K562 (cell line): ENCODE results near the gene DGCR2. TPM values are rescaled to one million over a fixed set of nuclear protein-coding genes. Genes with fewer than 3 reads are reported as not detected.

Experiments
- ATAC-seq: fragments of 200-7000 bp; cut with Tn5 transposase; 3 replicates; pipeline ENCODE4 v1.9.1; 2020; ENCODE audit warnings: moderate library complexity
- BruUV-seq: library from RNA; stranded (reverse); fragments of 400-500 nt; replicated peaks from 2 replicates; lab custom pipeline; 2021; lab: Mats Ljungman, UMichigan
- CTCF ChIA-PET: fragments of 300-600 bp; formaldehyde crosslinking; extraction: SDS; loops from one replicate; lab custom pipeline; 2021; ENCODE audit warnings: low intra/inter-chr PET ratio; lab: Yijun Ruan, JAX
- POLR2A ChIA-PET: fragments of 300-600, 350-650 bp; sonication (Branson Sonifier 250); formaldehyde crosslinking; extraction: SDS; loops from one replicate; lab custom pipeline; 2021; ENCODE audit warnings: antibody characterized with exemption, inconsistent platforms; lab: Yijun Ruan, JAX
- DNase-seq, 4 experiments: peaks; one replicate each; pipeline versions ENCODE4 v3.0.0 to v3.0.0-alpha.2; 2011 to 2018; ENCODE audit warnings: low spot score in 3 of 4, mixed read lengths in 3 of 4; ENCODE audit errors: extremely low read depth in 1 of 4
- FAIRE-seq: peaks from 2 replicates; lab custom pipeline; 2011; peaks lifted over from hg19 to GRCh38; lab: Jason Lieb, UNC
- H2AFZ ChIP-seq: 2 replicates; pipeline ENCODE4 v1.6.0; 2011; ENCODE audit warnings: low read depth, low read length, control low read depth, inconsistent platforms
- H3K27ac ChIP-seq: fragments of 200-600 bp; 3 replicates; pipeline ENCODE4 v1.8.0; 2011; ENCODE audit warnings: low read depth, mild to moderate bottlenecking, control low read depth, inconsistent platforms, low read length, moderate library complexity, mixed read lengths; ENCODE audit errors: extremely low read depth
- H3K27me3 ChIP-seq, 2 experiments: fragments of 300-600 bp in 1 of 2; 2 replicates in 1 of 2; 3 replicates in 1 of 2; pipeline versions ENCODE4 v1.6.0 to v1.8.0; 2011; ENCODE audit warnings: inconsistent platforms in 2 of 2, low read length in 2 of 2, mild to moderate bottlenecking in 1 of 2, mixed read lengths in 1 of 2, moderate library complexity in 1 of 2; ENCODE audit not compliant: control insufficient read depth in 2 of 2, insufficient read depth in 2 of 2
- H3K36me3 ChIP-seq: fragments of 300-600 bp; 3 replicates; pipeline ENCODE4 v1.8.0; 2011; ENCODE audit warnings: mild to moderate bottlenecking, low read length, inconsistent platforms; ENCODE audit not compliant: control insufficient read depth, insufficient read depth
- H3K4me1 ChIP-seq, 2 experiments: fragments of 200-600 bp in 1 of 2; replicated peaks in 1 of 2; 2 replicates in 1 of 2; 3 replicates in 1 of 2; pipeline versions ENCODE4 v1.5.1 to v1.8.0; 2011; ENCODE audit warnings: inconsistent platforms in 2 of 2, low read length in 2 of 2, mild to moderate bottlenecking in 1 of 2, mixed read lengths in 1 of 2, moderate library complexity in 1 of 2; ENCODE audit not compliant: control insufficient read depth in 2 of 2, insufficient read depth in 2 of 2
- H3K4me2 ChIP-seq: 2 replicates; pipeline ENCODE4 v1.6.1; 2011; ENCODE audit warnings: low read length, control low read depth, inconsistent platforms, mixed read lengths; ENCODE audit not compliant: insufficient read depth
- H3K4me3 ChIP-seq: fragments of 200-600 bp; sonication (generic), shearing (Covaris generic); 2 replicates; pipeline ENCODE4 v1.5.1; 2016; ENCODE audit warnings: control low read depth, inconsistent platforms
- H3K79me2 ChIP-seq: fragments of 200-600 bp; 3 replicates; pipeline ENCODE4 v1.8.0; 2011; ENCODE audit warnings: low read length, inconsistent platforms; ENCODE audit not compliant: control insufficient read depth, insufficient read depth
- H3K9ac ChIP-seq, 2 experiments: 2 replicates each; pipeline versions ENCODE4 v1.6.0 to v1.6.1; 2011; ENCODE audit warnings: low read depth in 2 of 2, low read length in 2 of 2, control low read depth in 1 of 2, inconsistent platforms in 1 of 2, mild to moderate bottlenecking in 1 of 2, mixed read lengths in 1 of 2; ENCODE audit not compliant: insufficient read depth in 1 of 2
- H3K9me1 ChIP-seq: one replicate; pipeline ENCODE4 v1.6.0; 2011; ENCODE audit warnings: inconsistent platforms, mild to moderate bottlenecking, low read length, moderate library complexity; ENCODE audit not compliant: control insufficient read depth, insufficient read depth
- H3K9me3 ChIP-seq: replicated peaks from 2 replicates; pipeline ENCODE4 v1.5.1; 2011; ENCODE audit warnings: low read depth, low read length, inconsistent platforms; ENCODE audit not compliant: control insufficient read depth, insufficient read depth
- H4K20me1 ChIP-seq: replicated peaks from 2 replicates; pipeline ENCODE4 v1.6.1; 2011; ENCODE audit warnings: low read length, inconsistent platforms, mixed read lengths; ENCODE audit not compliant: control insufficient read depth, insufficient read depth
- BHLHE40 ChIP-seq: IDR thresholded peaks from 2 replicates; pipeline ENCODE4 v1.6.1; 2011; ENCODE audit warnings: low read length, improper control_type of control experiment
- CEBPB ChIP-seq: fragments of 450-650 bp; IDR thresholded peaks from 2 replicates; pipeline ENCODE4 v1.6.1; 2016; ENCODE audit warnings: missing genetic modification characterization, missing compliant biosample characterization
- HDAC6 ChIP-seq: IDR thresholded peaks from 2 replicates; pipeline ENCODE4 v1.6.1; 2012; ENCODE audit warnings: low read depth, mild to moderate bottlenecking, control low read depth, inconsistent platforms, low read length, moderate library complexity
- HMG20B ChIP-seq: fragments of 250-450 bp; sonication (Bioruptor Pico); IDR thresholded peaks from 2 replicates; pipeline ENCODE4 v1.5.0; 2021; ENCODE audit warnings: mild to moderate bottlenecking
- MCM3 ChIP-seq: fragments of 450-650 bp; IDR thresholded peaks from 2 replicates; pipeline ENCODE4 v1.6.1; 2016
- MEIS2 ChIP-seq: fragments of 450-650 bp; IDR thresholded peaks from 2 replicates; pipeline ENCODE4 v1.6.1; 2014; ENCODE audit warnings: mild to moderate bottlenecking; ENCODE audit not compliant: partially characterized antibody
- PBX2 ChIP-seq, 2 experiments: IDR thresholded peaks in 1 of 2; conservative IDR thresholded peaks in 1 of 2; 2 replicates each; pipeline ENCODE4 v1.6.1; 2016; ENCODE audit warnings: low read depth in 2 of 2, mild to moderate bottlenecking in 1 of 2, missing compliant biosample characterization in 1 of 2, missing genetic modification characterization in 1 of 2, moderate library complexity in 1 of 2
- PHF8 ChIP-seq: fragments of 200-600 bp; sonication (generic); IDR thresholded peaks from 2 replicates; pipeline ENCODE4 v1.6.1; 2012; ENCODE audit warnings: mixed run types, mild to moderate bottlenecking, inconsistent platforms, low read length, moderate library complexity, borderline replicate concordance
- PKNOX1 ChIP-seq: fragments of 450-650 bp; IDR thresholded peaks from 2 replicates; pipeline ENCODE4 v1.6.1; 2016
- SOX6 ChIP-seq: fragments of 450-650 bp; IDR thresholded peaks from 2 replicates; pipeline ENCODE4 v1.6.1; 2014; ENCODE audit warnings: mild to moderate bottlenecking
- SPI1 ChIP-seq: IDR thresholded peaks from 2 replicates; pipeline ENCODE4 v1.6.1; 2011; ENCODE audit warnings: low read depth, low read length, control low read depth, borderline replicate concordance
- TCF3 ChIP-seq: sonication (generic); formaldehyde crosslinking; IDR thresholded peaks from 2 replicates; pipeline ENCODE4 v1.4.0; 2020; ENCODE audit warnings: mild to moderate bottlenecking, missing genetic modification reagents
- WGBS: fragments of 100-300 bp; shearing (Covaris generic); methylation state at CpG from one replicate; pipeline ENCODE4 v1.1.6; 2016; ENCODE audit warnings: low coverage, mixed read lengths; ENCODE audit not compliant: insufficient coverage; ENCODE audit errors: missing lambda C conversion rate; 5-methylcytosine and 5-hydroxymethylcytosine counted together
- in situ Hi-C: fragments of 300-500 bp; cut with MboI; formaldehyde crosslinking; loops from 4 replicates; pipeline ENCODE4 v1.15.0; 2018; ENCODE audit warnings: inconsistent platforms, mixed read lengths
- intact Hi-C: fragments of 100-400 bp; cut with micrococcal nuclease; formaldehyde crosslinking; loops from 2 replicates; pipeline ENCODE4 v1.14.2; 2022
- polyA plus RNA-seq, 8 experiments: library from polyadenylated mRNA; depleted of rRNA in 4 of 8; stranded (reverse) in 5 of 8; unstranded in 3 of 8; fragments of >200 nt; fragmentation: Nextera tagmentation in 2 of 8; fragmentation: Illumina TruSeq in 1 of 8; extraction: Ambion mirVana in 2 of 8; extraction: Trizol in 1 of 8; gene quantifications; 2 replicates each; pipeline versions ENCODE4 v1.2.1 to v1.2.3, GENCODE V29; 2011 to 2014; ENCODE audit warnings: inconsistent platforms in 1 of 8, missing spikeins in 1 of 8
- total RNA-seq, 7 experiments: library from RNA; depleted of rRNA in 6 of 7; stranded (reverse); fragments of >200 nt in 6 of 7; fragmentation: Illumina TruSeq in 2 of 7; extraction: Trizol in 2 of 7; gene quantifications; 2 replicates each; pipeline versions ENCODE4 v1.2.1 to v1.2.3, GENCODE V29; 2011 to 2021; ENCODE audit warnings: low replicate concordance in 1 of 7

The DGCR2 gene
- total and polyA plus RNA-seq, 9 of the 15 experiments (the other 6 are each of a cell fraction or from before 2014, with no cell fraction given): 0.69 to 101 (median 56.4) TPM

GRCh38 chr22:19125474-19126308, 3.5 kb upstream of the DGCR2 start:
- H4K20me1 ChIP-seq: peaks cover 21% of the 10 kb centered on the region
- peaks cover 15% of the 10 kb centered on the region for H3K79me2 ChIP-seq
- 0 out of 3 replicates have a peak, but pooled peaks cover 1% of the 10 kb centered on the region for H3K36me3 ChIP-seq
- in situ Hi-C loops: no loop called here
- H3K4me3 ChIP-seq: no peak overlapping the region
- H3K4me2 ChIP-seq: no peak overlapping the region
- BruUV-seq: no TSS peak
- H3K27ac ChIP-seq: no peak overlapping the region
- H3K9ac ChIP-seq: peak overlapping the region in 1 of 2 experiments; percentile 8; a peak in 2 of 4 replicates
- H2AFZ ChIP-seq: no peak overlapping the region
- peaks cover 3% of the 10 kb centered on the region for H3K9me1 ChIP-seq
- 30% methylated on average over 21 of the region's 21 CpGs for WGBS
- peak; percentile 88 for TF ChIP-seq CEBPB (tag)
- 0 out of 2 replicates have a peak, but pooled peaks have one; percentile 24 for TF ChIP-seq HDAC6
- peak; percentile 63; the same call in 1 of the 2 replicates for TF ChIP-seq PKNOX1
- TF ChIP-seq SPI1: 0 out of 2 replicates have a peak, but pooled peaks have one; percentile 38
- TF ChIP-seq MCM3: peak; percentile 49; the same call in 1 of the 2 replicates
- TF ChIP-seq PHF8: peak; percentile 9; the same call in 1 of the 2 replicates
- peak; percentile 77 for TF ChIP-seq MEIS2
- no peak for TF ChIP-seq SOX6
- TF ChIP-seq HMG20B: no peak
- TF ChIP-seq BHLHE40: no peak
- TF ChIP-seq TCF3 (CRISPR knock-in tag): no peak
- no peak for TF ChIP-seq PBX2 (CRISPR knock-in tag; IDR thresholded peaks at IDR 0.05; ENCODE audit: low read depth)
- peak; percentile 61 for TF ChIP-seq PBX2 (tag; conservative IDR thresholded peaks at IDR 0.05; ENCODE audit: low read depth)
- TF ChIP-seq, all 486 proteins: peak for 8
- peaks cover 18 to 30% of the 10 kb centered on the region in 2 experiments; a peak in 4 of 5 replicates for H3K27me3 ChIP-seq
- FAIRE-seq: no peak
- H3K4me1 ChIP-seq: peaks cover 15 to 43% of the 10 kb centered on the region in 2 experiments
- no peaks in the 10 kb centered on the region for H3K9me3 ChIP-seq
- intact Hi-C loops: loop anchor here (10.0 kb wide), 1 partner anchor 499 kb away; no protein-coding TSS in a partner anchor
- ATAC-seq: no peak
- CTCF ChIA-PET: no interaction called here
- POLR2A ChIA-PET: interaction anchor here (0.5 to 5.0 kb wide), 16 partner anchors 9 to 1166 kb away, joined by 3 to 44 read pairs (median 3); partner anchors contain the start of gene ESS2
- DNase-seq: no peak
